Subcutaneous adipose tissue (tissue), 4 donors: ENCODE results near the gene GAREM1. TPM values are rescaled to one million over a fixed set of nuclear protein-coding genes. Genes with fewer than 3 reads are reported as not detected.

Source experiments
- CTCF ChIP-seq: fragments of 450-650 bp; IDR thresholded peaks from one replicate; pipeline ENCODE4 v1.5.1; 2016; ENCODE audit warnings: low read depth, mild to moderate bottlenecking, control low read depth, antibody characterized with exemption, moderate library complexity
- total RNA-seq, 4 donors: library from RNA; depleted of rRNA; stranded (reverse); fragments of >200 nt; gene quantifications; one replicate each; pipeline ENCODE4 v1.1.0, GENCODE V29; 2016

GAREM1 gene
- total RNA-seq, 4 donors from 2014 or later: 12.6 to 40.9 (median 18.3) TPM

GRCh38 chr18:32380559-32380958 lies 90.1 kb downstream of the GAREM1 start:
- TF ChIP-seq CTCF: no peak

DNA sequence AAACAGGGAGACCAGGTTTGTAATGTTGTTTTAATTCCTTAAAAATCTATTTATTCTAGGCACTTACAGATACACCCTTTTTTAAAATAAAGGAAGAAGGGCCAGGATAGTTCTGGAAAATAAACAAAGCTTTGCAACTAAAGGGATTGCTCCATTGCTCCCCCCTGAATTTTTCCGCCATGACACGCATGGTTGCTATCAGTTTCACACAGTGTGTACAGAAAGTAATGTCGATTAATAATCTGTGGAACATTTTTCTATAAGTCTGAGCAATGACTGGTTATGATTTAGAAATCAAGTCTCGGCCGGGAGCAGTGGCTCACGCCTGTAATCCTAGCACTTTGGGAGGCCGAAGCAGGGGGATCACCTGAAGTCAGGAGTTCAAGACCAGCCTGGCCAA lies 90.8 kb downstream of the GAREM1 start:
- no peak for TF ChIP-seq CTCF

GRCh38 chr18:32378705-32379104 lies 92.0 kb downstream of the GAREM1 start:
- TF ChIP-seq CTCF: no peak

- TF ChIP-seq CTCF: no peak
Measured at GRCh38 chr18:32373995-32374394, 96.7 kb downstream of the GAREM1 start.

GRCh38 chr18:32373505-32373904 lies 97.2 kb downstream of the GAREM1 start:
- TF ChIP-seq CTCF: no peak

- no peak for TF ChIP-seq CTCF
Measured at GRCh38 chr18:32372381-32373061, 98.2 kb downstream of the GAREM1 start.

DNA sequence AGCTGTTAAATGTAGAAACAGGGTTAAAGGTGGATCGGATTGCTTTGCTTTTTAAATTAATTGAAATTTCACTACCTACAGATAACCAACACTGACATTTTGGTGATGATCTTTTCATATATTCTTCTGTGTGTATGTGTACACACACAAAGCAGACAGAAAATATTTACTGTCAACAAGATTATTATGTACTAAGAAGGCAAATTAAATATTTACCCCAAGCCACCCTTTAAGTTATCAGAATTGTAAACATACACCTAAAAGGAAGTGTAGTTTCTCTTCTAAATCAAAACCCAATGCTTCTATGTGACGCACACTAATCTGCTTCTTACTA lies 98.7 kb downstream of the GAREM1 start:
- TF ChIP-seq CTCF: no peak
